ENCODE results near the gene RBCK1.
"Not testable (repeated sequence)": the region's sequence is repeated elsewhere in the genome, so short reads cannot be mapped to it uniquely, and the experiment has no call there.

The RBCK1 gene

DNA sequence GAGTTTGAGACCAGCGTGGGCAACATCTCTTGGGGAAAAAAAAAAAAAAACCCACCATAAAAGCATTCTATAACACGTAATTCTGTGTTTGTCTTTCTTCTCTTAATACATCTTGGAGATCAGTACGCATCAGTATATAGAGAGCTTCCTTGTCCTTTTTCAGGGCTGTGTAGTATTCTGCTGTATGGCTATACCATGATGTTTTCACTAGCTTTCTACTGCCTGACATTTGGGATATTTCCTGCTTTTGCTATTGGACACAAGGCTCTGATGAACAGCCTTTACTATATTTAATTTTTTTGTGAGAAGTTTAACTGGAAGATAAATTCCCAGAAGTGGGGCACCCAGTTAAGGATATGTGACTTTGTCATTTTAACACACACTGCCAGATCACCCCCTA lies 20.6 kb upstream of the RBCK1 start:
- Mint-ChIP-seq H3K27ac (no peak overlapping the region), H3K9me3 (no peaks in the 10 kb centered on the region)
- DNase-seq = no peak

GRCh38 chr20:388034-388994 lies 19.8 kb upstream of the RBCK1 start:
- no peaks in the 10 kb centered on the region for H3K9me3 Mint-ChIP-seq
- H3K36me3 Mint-ChIP-seq (ENCODE audit: low read depth) = peaks cover 11% of the 10 kb centered on the region
- no peak overlapping the region for H3K4me3 Mint-ChIP-seq
- no peak overlapping the region for H3K27ac Mint-ChIP-seq
- DNase-seq = no peak
- TF ChIP-seq, protein P1, sequence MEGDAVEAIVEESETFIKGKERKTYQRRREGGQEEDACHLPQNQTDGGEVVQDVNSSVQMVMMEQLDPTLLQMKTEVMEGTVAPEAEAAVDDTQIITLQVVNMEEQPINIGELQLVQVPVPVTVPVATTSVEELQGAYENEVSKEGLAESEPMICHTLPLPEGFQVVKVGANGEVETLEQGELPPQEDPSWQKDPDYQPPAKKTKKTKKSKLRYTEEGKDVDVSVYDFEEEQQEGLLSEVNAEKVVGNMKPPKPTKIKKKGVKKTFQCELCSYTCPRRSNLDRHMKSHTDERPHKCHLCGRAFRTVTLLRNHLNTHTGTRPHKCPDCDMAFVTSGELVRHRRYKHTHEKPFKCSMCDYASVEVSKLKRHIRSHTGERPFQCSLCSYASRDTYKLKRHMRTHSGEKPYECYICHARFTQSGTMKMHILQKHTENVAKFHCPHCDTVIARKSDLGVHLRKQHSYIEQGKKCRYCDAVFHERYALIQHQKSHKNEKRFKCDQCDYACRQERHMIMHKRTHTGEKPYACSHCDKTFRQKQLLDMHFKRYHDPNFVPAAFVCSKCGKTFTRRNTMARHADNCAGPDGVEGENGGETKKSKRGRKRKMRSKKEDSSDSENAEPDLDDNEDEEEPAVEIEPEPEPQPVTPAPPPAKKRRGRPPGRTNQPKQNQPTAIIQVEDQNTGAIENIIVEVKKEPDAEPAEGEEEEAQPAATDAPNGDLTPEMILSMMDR (IDR thresholded peaks at IDR 0.05) = no peak
- peaks cover 18% of the 10 kb centered on the region for H3K27me3 Mint-ChIP-seq (ENCODE audit: low read depth, poor library complexity)
- no peaks in the 10 kb centered on the region for H3K4me1 Mint-ChIP-seq

More for the DNA sequence above, 20.6 kb upstream of the RBCK1 start:
- Mint-ChIP-seq H3K4me3 (no peak overlapping the region), H3K4me1 (no peaks in the 10 kb centered on the region), H3K27me3 (ENCODE audit: low read depth, poor library complexity) (peaks cover 23% of the 10 kb centered on the region), H3K36me3 (ENCODE audit: low read depth) (peaks cover 6% of the 10 kb centered on the region)
- TF ChIP-seq, protein P1 (IDR thresholded peaks at IDR 0.05) = no peak

DNA sequence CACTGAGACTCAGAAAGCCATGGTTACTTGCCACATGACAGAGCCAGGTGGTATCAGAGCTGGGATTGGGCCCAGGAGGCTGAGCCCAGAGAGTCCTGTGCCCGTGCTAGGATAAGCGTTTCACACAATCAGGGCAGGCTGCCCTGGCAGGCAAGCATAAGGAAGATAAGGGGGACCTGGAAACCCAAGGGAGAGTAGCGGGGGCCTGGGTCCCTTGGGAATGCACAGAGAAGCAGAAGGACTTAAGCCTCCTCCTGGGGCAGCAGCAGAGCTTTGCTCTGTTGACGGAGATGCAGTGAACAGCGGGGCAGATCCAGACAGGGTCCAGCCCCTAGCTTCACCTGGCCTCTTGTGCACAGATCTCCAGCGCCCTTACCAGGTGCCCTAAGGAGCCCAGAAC lies 18.9 kb upstream of the RBCK1 start:
- Mint-ChIP-seq H3K27me3 (ENCODE audit: low read depth, poor library complexity) (peaks cover 9% of the 10 kb centered on the region), H3K4me3 (no peak overlapping the region), H3K4me1 (no peaks in the 10 kb centered on the region), H3K9me3 (no peaks in the 10 kb centered on the region), H3K36me3 (ENCODE audit: low read depth) (peaks cover 15% of the 10 kb centered on the region), H3K27ac (no peak overlapping the region)
- TF ChIP-seq, protein P1 (IDR thresholded peaks at IDR 0.05) = no peak
- no peak for DNase-seq

DNA sequence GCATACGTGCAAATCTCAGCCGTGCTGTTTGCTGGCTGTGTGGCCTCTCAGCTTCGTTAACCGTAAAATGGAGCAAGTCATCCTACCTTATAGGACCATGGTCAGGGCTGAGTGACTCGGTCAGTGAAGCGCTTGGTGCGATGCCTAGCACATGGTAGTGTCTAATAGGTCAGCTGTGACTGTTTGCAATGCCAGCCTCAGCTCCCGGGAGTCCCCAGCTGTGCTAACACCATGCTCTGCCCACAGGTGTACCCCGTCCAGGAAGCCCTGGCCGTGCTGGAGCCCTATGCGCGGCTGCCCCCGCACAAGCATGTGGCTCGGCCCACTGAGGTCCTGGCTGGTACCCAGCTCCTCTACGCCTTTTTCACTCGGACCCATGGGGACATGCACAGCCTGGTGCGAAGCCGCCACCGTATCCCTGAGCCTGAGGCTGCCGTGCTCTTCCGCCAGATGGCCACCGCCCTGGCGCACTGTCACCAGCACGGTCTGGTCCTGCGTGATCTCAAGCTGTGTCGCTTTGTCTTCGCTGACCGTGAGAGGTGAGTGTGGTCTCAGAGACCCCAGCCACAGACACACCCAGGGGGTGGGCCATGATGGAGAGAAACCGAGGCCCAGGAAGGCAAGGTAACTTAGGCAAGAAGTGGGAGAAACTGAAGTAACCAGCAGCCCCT lies 16.9 kb upstream of the RBCK1 start:
- Mint-ChIP-seq H3K4me3 (no peak overlapping the region), H3K27ac (no peak overlapping the region), H3K36me3 (ENCODE audit: low read depth) (peaks cover 15% of the 10 kb centered on the region), H3K4me1 (no peaks in the 10 kb centered on the region), H3K27me3 (ENCODE audit: low read depth, poor library complexity) (peaks cover 5% of the 10 kb centered on the region), H3K9me3 (no peaks in the 10 kb centered on the region)
- no peak for DNase-seq
- TF ChIP-seq, protein P1 (IDR thresholded peaks at IDR 0.05) = no peak

- not testable (repeated sequence) for H3K4me1 Mint-ChIP-seq; DNase-seq; H3K27ac Mint-ChIP-seq; H3K4me3 Mint-ChIP-seq; H3K27me3 Mint-ChIP-seq (ENCODE audit: low read depth, poor library complexity); H3K9me3 Mint-ChIP-seq
- peaks cover 18% of the 10 kb centered on the region for H3K36me3 Mint-ChIP-seq (ENCODE audit: low read depth)
These were observed 14.8 kb upstream of the RBCK1 start for GRCh38 chr20:393296-393695.

- DNase-seq = no peak
- H3K9me3 Mint-ChIP-seq = no peaks in the 10 kb centered on the region
- no peak overlapping the region for H3K27ac Mint-ChIP-seq
- TF ChIP-seq, protein P1 (IDR thresholded peaks at IDR 0.05) = no peak
- H3K4me3 Mint-ChIP-seq = no peak overlapping the region
- peaks cover 12% of the 10 kb centered on the region for H3K4me1 Mint-ChIP-seq
- peaks cover 13% of the 10 kb centered on the region for H3K36me3 Mint-ChIP-seq (ENCODE audit: low read depth)
- H3K27me3 Mint-ChIP-seq (ENCODE audit: low read depth, poor library complexity) = no peaks in the 10 kb centered on the region
These were observed 11.9 kb upstream of the RBCK1 start for GRCh38 chr20:396252-396618.
